DOHH2 (cell line): ENCODE measurements around the gene TOM1.

Experiments
- EZH2phosphoT487 ChIP-seq: fragments of 200-600 bp; sonication (generic); IDR thresholded peaks from 2 replicates; pipeline ENCODE4 v1.6.1; 2017; ENCODE audit warnings: borderline replicate concordance, mild to moderate bottlenecking, antibody characterized with exemption, low read length, moderate library complexity, mixed read lengths
- TF ChIP-seq, protein P1 (sequence below): fragments of 200-600 bp; sonication (generic); IDR thresholded peaks from one replicate; pipeline ENCODE4 v1.5.1; 2014; ENCODE audit warnings: antibody characterized with exemption, mild to moderate bottlenecking, low read depth, low read length; ENCODE audit not compliant: poor library complexity, severe bottlenecking

DNA sequence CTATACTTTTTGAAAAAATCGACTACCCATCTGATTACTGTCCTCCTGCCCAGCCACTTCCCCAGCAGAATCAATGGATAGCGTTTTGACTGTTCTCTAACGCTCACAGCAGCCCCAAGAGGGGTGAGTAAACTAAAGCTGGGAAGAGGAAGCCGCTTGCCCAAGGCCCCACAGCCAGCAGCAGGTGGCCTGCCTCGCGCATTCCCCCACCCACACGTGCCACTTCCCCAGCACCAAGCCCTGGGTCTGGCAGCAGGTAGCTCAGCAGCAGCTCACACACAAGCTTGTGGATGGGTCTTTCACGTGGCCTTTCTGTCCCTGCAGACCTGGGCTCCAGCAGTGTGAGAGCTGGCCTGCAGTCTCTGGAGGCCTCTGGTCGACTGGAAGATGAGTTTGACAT is 34.3 kb downstream of the TOM1 start:
- TF ChIP-seq, protein P1, sequence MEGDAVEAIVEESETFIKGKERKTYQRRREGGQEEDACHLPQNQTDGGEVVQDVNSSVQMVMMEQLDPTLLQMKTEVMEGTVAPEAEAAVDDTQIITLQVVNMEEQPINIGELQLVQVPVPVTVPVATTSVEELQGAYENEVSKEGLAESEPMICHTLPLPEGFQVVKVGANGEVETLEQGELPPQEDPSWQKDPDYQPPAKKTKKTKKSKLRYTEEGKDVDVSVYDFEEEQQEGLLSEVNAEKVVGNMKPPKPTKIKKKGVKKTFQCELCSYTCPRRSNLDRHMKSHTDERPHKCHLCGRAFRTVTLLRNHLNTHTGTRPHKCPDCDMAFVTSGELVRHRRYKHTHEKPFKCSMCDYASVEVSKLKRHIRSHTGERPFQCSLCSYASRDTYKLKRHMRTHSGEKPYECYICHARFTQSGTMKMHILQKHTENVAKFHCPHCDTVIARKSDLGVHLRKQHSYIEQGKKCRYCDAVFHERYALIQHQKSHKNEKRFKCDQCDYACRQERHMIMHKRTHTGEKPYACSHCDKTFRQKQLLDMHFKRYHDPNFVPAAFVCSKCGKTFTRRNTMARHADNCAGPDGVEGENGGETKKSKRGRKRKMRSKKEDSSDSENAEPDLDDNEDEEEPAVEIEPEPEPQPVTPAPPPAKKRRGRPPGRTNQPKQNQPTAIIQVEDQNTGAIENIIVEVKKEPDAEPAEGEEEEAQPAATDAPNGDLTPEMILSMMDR, result no peak
- TF ChIP-seq EZH2phosphoT487, result no peak
